Measurements from ENCODE around the gene TCEANC2. TPM values are rescaled to one million over a fixed set of nuclear protein-coding genes. Genes with fewer than 3 reads are reported as not detected.

The TCEANC2 gene
- polyA plus RNA-seq, 4 donors, result 1.3 to 5.1 (median 1.9) TPM

DNA sequence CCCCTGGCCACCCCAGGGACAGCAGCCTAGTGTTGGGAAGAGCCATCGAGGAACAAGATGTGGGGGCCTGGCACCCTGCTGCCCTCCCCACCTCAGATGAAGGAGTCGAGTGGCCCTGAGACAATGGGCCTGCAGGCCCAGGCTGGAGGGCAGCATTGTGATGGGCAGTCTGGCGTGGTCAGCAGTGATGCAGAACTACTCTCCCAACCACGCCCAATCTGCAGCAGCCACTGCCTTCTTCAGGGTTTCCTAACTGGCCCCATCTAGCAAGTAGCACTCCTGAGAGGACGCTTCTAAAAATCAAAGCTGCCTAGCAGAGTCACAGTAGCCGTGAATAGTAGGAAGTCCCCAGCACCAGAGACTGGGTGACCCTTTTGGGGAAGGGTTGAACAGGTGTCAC is 80.9 kb downstream of the TCEANC2 start:
- FAIRE-seq, result no peak
- Histone ChIP-seq H3K4me3 (ENCODE audit: low read depth in 1 of 3, low read length in 3 of 3) (no peak overlapping the region), H3K36me3 (ENCODE audit: control insufficient read depth in 3 of 3, insufficient read depth in 2 of 3, low read depth in 1 of 3, low read length in 3 of 3) (no peaks in the 10 kb centered on the region)

DNA sequence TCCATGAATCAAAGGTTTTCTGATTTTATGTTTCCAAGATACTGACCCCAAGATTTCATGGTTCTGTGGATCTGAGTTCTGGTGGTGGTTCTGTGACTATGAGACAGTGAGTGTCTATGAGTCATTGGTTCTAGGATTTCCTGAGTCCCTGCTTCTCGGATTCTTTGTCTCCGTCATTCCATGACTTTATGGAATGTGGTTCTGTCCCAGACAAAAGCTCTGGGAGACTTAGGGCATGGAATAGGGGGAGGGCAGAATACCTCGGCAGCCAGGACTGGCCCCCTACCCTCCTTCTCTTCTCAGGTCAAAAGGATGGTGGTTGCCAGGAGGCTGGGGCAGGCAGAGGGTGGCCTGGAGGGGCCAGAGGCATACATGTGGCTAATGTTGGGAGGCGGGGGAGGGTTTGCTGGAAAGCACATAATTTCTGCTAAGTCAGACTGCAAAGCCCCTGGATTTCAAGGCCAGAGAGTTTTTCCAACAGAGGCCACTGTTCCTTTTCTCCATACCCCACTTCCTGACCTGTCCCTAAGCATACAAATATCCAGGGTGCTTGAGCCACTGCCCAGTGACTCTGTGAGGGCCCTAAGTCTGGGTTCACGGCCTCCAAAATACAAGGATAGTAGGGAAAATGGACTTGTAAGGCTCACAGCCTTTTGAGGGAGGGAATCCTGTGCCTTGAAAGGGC is 82.2 kb downstream of the TCEANC2 start:
- FAIRE-seq (no peak), DNase-seq (no peak)
- no peaks in the 10 kb centered on the region for H3K36me3 ChIP-seq (ENCODE audit: control insufficient read depth in 3 of 3, insufficient read depth in 2 of 3, low read depth in 1 of 3, low read length in 3 of 3)
- no peaks in the 10 kb centered on the region for H3K4me1 ChIP-seq (ENCODE audit: control insufficient read depth in 3 of 3, insufficient read depth in 2 of 3, low read depth in 1 of 3, low read length in 2 of 3)
- no peak overlapping the region for H3K4me3 ChIP-seq (ENCODE audit: low read depth in 1 of 3, low read length in 3 of 3)
- 69 to 79% (median 69%) methylated on average over 5 of the region's 5 CpGs for WGBS, 3 donors
- H3K27ac ChIP-seq (ENCODE audit: low read depth in 1 of 3, low read length in 2 of 3), result no peak overlapping the region
- H3K9me3 ChIP-seq (ENCODE audit: control insufficient read depth in 2 of 2, insufficient read depth in 1 of 2, low read depth in 1 of 2, low read length in 1 of 2), result peaks cover 0 to 7% of the 10 kb centered on the region in 2 donors
- H3K27me3 ChIP-seq (ENCODE audit: control insufficient read depth in 3 of 3, insufficient read depth in 3 of 3, low read length in 3 of 3), result no peaks in the 10 kb centered on the region

More for the DNA sequence above, 80.9 kb downstream of the TCEANC2 start:
- Histone ChIP-seq H3K27ac (ENCODE audit: low read depth in 1 of 3, low read length in 2 of 3) (no peak overlapping the region), H3K27me3 (ENCODE audit: control insufficient read depth in 3 of 3, insufficient read depth in 3 of 3, low read length in 3 of 3) (no peaks in the 10 kb centered on the region), H3K9me3 (ENCODE audit: control insufficient read depth in 2 of 2, insufficient read depth in 1 of 2, low read depth in 1 of 2, low read length in 1 of 2) (peaks cover 0 to 6% of the 10 kb centered on the region in 2 donors), H3K4me1 (ENCODE audit: control insufficient read depth in 3 of 3, insufficient read depth in 2 of 3, low read depth in 1 of 3, low read length in 2 of 3) (no peaks in the 10 kb centered on the region)
- WGBS, 3 donors, result 86 to 95% (median 87%) methylated on average over 6 of the region's 6 CpGs
- no peak for DNase-seq

DNA sequence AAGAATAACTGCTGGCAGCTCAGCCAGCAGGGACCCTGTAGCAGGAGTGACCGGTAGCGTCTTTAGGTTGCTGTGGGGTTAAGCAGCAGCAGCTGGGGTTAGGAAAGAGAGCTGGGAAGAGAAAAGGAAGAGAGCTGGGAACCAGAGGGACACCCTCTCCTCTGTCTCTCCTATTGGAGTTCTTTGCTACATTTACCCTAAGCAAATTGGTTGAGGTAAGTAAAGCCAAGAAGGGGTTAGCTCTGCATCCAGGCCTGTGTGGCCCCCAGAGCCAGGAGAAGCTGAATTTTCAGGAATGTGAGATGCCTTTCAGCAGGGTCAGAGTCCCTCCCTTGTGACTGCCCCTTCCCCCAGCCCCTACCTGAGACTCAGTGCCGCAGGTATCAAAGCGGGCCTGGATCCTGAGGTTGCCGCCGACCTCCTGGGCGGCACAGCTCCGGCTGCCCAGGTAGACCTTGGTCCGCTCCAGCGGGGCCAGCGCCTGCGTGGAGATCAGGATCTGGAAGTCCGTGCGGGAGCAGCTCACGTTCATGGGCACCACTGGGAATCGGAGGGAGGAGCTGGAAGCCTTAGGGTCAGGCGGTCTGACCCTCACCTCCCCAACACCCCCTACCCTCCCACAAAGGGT is 83.0 kb downstream of the TCEANC2 start:
- DNase-seq, result no peak
- 93 to 96% (median 95%) methylated on average over 17 of the region's 17 CpGs for WGBS, 3 donors
- Histone ChIP-seq H3K27ac (ENCODE audit: low read depth in 1 of 3, low read length in 2 of 3) (no peak overlapping the region), H3K9me3 (ENCODE audit: control insufficient read depth in 2 of 2, insufficient read depth in 1 of 2, low read depth in 1 of 2, low read length in 1 of 2) (peaks cover 0 to 7% of the 10 kb centered on the region in 2 donors), H3K4me3 (ENCODE audit: low read depth in 1 of 3, low read length in 3 of 3) (no peak overlapping the region), H3K4me1 (ENCODE audit: control insufficient read depth in 3 of 3, insufficient read depth in 2 of 3, low read depth in 1 of 3, low read length in 2 of 3) (peaks cover 0 to 3% (median 0%) of the 10 kb centered on the region in 3 donors), H3K27me3 (ENCODE audit: control insufficient read depth in 3 of 3, insufficient read depth in 3 of 3, low read length in 3 of 3) (no peaks in the 10 kb centered on the region), H3K36me3 (ENCODE audit: control insufficient read depth in 3 of 3, insufficient read depth in 2 of 3, low read depth in 1 of 3, low read length in 3 of 3) (no peaks in the 10 kb centered on the region)
- FAIRE-seq, result no peak

DNA sequence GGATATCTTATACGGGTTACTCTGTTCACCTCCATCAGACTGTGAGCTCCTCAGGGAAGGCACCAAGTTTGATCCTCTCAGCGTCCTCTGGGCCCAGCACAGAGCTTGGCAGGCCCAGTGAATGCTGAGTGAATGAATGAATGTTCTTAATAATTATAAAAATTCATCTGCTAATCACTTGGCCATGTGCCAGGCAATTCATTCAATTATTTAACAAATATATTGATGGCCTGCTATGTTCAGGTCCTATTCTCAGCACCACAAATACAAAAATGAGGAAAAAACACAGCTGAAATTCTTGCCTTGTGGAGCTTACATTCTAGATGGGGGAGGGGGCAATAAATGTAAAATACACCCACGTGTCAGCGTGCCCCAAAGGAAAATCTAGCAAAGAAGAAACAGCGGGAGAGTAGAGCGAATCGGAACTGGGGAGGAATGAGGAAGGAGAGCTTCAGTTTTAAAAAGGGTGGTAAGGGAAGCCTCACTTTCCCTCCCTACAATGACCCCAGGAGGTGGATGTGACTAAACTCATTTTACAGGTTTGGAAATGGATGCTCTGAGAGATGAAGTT is 83.6 kb downstream of the TCEANC2 start:
- 76 to 90% (median 78%) methylated on average over 7 of the region's 7 CpGs for WGBS, 3 donors

DNA sequence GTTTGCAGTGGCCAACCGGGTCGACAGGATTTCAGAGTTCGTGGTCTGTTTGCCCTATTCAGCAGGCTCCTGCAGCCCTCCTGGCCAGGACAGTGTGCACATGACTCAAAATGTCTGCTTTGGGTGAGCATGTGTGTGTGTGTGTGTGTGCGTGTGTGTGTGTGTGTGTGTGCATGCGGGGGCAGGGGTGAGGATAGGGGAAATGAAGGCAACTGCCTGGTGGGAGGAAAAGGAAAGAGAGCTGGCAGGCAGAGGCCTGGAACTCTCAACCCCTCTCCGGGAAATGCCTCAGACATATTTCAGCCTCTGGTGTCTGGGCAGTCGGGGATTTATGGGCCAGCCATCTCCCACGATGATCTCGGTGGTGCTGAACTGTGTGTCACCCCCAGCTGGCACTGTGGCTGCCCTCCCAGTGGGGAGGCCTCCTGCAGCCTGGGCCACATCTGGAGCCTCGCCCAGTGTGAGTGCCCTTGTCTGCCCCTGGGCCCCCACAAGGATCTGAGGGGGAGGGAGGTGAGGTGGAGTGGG is 84.2 kb downstream of the TCEANC2 start:
- 53 to 76% (median 63%) methylated on average over 7 to 10 of the region's 10 CpGs for WGBS, 3 donors
- FAIRE-seq, result no peak
- no peak for DNase-seq
- Histone ChIP-seq H3K4me3 (ENCODE audit: low read depth in 1 of 3, low read length in 3 of 3) (no peak overlapping the region), H3K9me3 (ENCODE audit: control insufficient read depth in 2 of 2, insufficient read depth in 1 of 2, low read depth in 1 of 2, low read length in 1 of 2) (peaks cover 0 to 7% of the 10 kb centered on the region in 2 donors), H3K27me3 (ENCODE audit: control insufficient read depth in 3 of 3, insufficient read depth in 3 of 3, low read length in 3 of 3) (no peaks in the 10 kb centered on the region), H3K36me3 (ENCODE audit: control insufficient read depth in 3 of 3, insufficient read depth in 2 of 3, low read depth in 1 of 3, low read length in 3 of 3) (no peaks in the 10 kb centered on the region), H3K4me1 (ENCODE audit: control insufficient read depth in 3 of 3, insufficient read depth in 2 of 3, low read depth in 1 of 3, low read length in 2 of 3) (peaks cover 0 to 8% (median 0%) of the 10 kb centered on the region in 3 donors), H3K27ac (ENCODE audit: low read depth in 1 of 3, low read length in 2 of 3) (no peak overlapping the region)

More for the DNA sequence above, 83.6 kb downstream of the TCEANC2 start:
- Histone ChIP-seq H3K9me3 (ENCODE audit: control insufficient read depth in 2 of 2, insufficient read depth in 1 of 2, low read depth in 1 of 2, low read length in 1 of 2) (peaks cover 0 to 7% of the 10 kb centered on the region in 2 donors), H3K27ac (ENCODE audit: low read depth in 1 of 3, low read length in 2 of 3) (no peak overlapping the region), H3K4me3 (ENCODE audit: low read depth in 1 of 3, low read length in 3 of 3) (no peak overlapping the region), H3K36me3 (ENCODE audit: control insufficient read depth in 3 of 3, insufficient read depth in 2 of 3, low read depth in 1 of 3, low read length in 3 of 3) (no peaks in the 10 kb centered on the region), H3K4me1 (ENCODE audit: control insufficient read depth in 3 of 3, insufficient read depth in 2 of 3, low read depth in 1 of 3, low read length in 2 of 3) (peaks cover 0 to 8% (median 0%) of the 10 kb centered on the region in 3 donors), H3K27me3 (ENCODE audit: control insufficient read depth in 3 of 3, insufficient read depth in 3 of 3, low read length in 3 of 3) (no peaks in the 10 kb centered on the region)
- FAIRE-seq (no peak), DNase-seq (no peak)

DNA sequence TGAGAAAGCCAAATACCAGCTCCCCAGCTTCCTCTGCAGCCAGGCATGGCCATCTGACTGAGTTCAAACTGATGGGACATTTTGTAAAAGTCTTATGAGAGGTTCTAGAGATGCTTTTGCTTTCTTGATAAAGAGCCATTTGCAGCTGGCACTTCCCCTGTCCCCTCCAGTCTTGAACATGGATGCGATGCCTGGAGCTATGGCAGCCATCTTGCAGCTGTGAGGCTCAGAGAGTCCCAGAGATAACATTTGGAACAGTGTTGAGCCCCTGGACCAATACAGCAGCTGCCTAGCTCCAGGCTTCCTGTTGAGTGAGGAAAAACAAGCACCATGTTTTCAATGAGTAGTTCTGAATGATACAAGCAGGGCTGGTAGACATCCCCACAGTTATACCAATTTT is 85.6 kb downstream of the TCEANC2 start:
- H3K27me3 ChIP-seq (ENCODE audit: control insufficient read depth in 3 of 3, insufficient read depth in 3 of 3, low read length in 3 of 3), result no peaks in the 10 kb centered on the region
- no peaks in the 10 kb centered on the region for H3K36me3 ChIP-seq (ENCODE audit: control insufficient read depth in 3 of 3, insufficient read depth in 2 of 3, low read depth in 1 of 3, low read length in 3 of 3)
- WGBS, 3 donors, result 95 to 96% (median 96%) methylated on average over 1 of the region's 1 CpG
- peaks cover 0 to 8% (median 0%) of the 10 kb centered on the region in 3 donors for H3K4me1 ChIP-seq (ENCODE audit: control insufficient read depth in 3 of 3, insufficient read depth in 2 of 3, low read depth in 1 of 3, low read length in 2 of 3)
- DNase-seq (no peak), FAIRE-seq (no peak)
- H3K9me3 ChIP-seq (ENCODE audit: control insufficient read depth in 2 of 2, insufficient read depth in 1 of 2, low read depth in 1 of 2, low read length in 1 of 2), result peaks cover 0 to 7% of the 10 kb centered on the region in 2 donors
- H3K4me3 ChIP-seq (ENCODE audit: low read depth in 1 of 3, low read length in 3 of 3), result no peak overlapping the region
- no peak overlapping the region for H3K27ac ChIP-seq (ENCODE audit: low read depth in 1 of 3, low read length in 2 of 3)

DNA sequence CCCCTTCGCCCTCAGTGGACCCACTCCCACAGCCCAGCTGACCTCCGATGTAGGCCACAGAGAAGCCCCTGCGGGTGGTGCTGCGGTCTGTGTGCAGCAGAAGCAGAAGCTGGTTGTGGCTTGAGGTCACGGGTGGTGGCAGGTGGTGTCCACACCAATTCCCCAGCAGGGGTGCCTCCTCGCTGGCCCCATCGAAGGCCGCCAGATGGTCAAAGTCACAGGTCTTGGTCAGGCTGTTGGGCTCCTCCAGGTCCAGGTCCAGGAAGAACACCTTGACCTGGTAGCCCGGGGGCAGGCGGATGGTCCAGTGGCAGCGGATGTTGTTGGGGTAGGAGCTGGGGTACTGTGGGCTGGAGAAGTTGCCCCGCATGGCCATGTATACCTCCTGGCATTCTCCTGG is 86.3 kb downstream of the TCEANC2 start:
- Histone ChIP-seq H3K9me3 (ENCODE audit: control insufficient read depth in 2 of 2, insufficient read depth in 1 of 2, low read depth in 1 of 2, low read length in 1 of 2) (peaks cover 0 to 7% of the 10 kb centered on the region in 2 donors), H3K36me3 (ENCODE audit: control insufficient read depth in 3 of 3, insufficient read depth in 2 of 3, low read depth in 1 of 3, low read length in 3 of 3) (no peaks in the 10 kb centered on the region), H3K4me1 (ENCODE audit: control insufficient read depth in 3 of 3, insufficient read depth in 2 of 3, low read depth in 1 of 3, low read length in 2 of 3) (peaks cover 0 to 8% (median 0%) of the 10 kb centered on the region in 3 donors), H3K27me3 (ENCODE audit: control insufficient read depth in 3 of 3, insufficient read depth in 3 of 3, low read length in 3 of 3) (no peaks in the 10 kb centered on the region), H3K4me3 (ENCODE audit: low read depth in 1 of 3, low read length in 3 of 3) (no peak overlapping the region), H3K27ac (ENCODE audit: low read depth in 1 of 3, low read length in 2 of 3) (no peak overlapping the region)
- FAIRE-seq, result no peak
- DNase-seq, result no peak
- 93 to 96% (median 95%) methylated on average over 8 to 12 of the region's 12 CpGs for WGBS, 3 donors

DNA sequence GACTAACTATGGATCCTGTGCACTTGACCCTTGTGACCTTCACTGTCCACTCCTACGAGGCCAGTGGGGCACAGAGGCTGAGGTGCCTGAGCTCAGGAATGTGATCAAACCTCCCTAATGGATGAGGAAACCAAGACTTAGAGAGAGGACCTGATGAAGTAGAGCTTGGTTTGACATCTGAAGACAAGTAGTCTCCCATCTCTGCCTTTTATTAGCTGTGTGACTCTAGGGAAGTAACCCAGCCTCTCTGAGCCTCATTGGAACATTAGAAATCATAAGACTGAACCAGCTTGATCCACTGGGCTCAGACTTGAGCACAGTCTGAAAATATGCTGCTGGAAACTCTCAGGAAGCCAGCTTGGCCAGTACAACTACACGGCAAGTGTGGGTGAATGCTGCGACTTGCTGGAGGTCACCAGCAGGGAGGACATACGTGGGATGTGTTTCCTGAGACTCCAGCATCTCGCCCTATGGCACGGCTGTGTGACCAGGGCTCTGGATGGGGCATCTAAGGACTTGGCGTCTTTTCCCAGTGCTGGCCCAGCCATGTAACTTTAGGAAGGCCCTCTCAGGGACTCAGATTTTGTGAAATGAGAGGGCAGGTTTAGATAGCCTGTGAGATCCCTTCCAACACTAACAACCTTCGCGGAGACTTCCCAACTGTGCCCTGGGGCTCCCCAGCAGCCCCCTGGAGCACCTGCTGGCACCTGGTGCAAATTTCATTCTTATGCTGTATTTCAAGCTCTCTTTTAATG is 88.9 kb downstream of the TCEANC2 start:
- H3K36me3 ChIP-seq (ENCODE audit: control insufficient read depth in 3 of 3, insufficient read depth in 2 of 3, low read depth in 1 of 3, low read length in 3 of 3), result no peaks in the 10 kb centered on the region
- H3K9me3 ChIP-seq (ENCODE audit: control insufficient read depth in 2 of 2, insufficient read depth in 1 of 2, low read depth in 1 of 2, low read length in 1 of 2), result peaks cover 0 to 7% of the 10 kb centered on the region in 2 donors
- 73 to 78% (median 74%) methylated on average over 9 of the region's 9 CpGs for WGBS, 3 donors
- H3K4me3 ChIP-seq (ENCODE audit: low read depth in 1 of 3, low read length in 3 of 3), result no peak overlapping the region
- no peak for FAIRE-seq
- no peak overlapping the region for H3K27ac ChIP-seq (ENCODE audit: low read depth in 1 of 3, low read length in 2 of 3)
- DNase-seq, result no peak
- no peaks in the 10 kb centered on the region for H3K27me3 ChIP-seq (ENCODE audit: control insufficient read depth in 3 of 3, insufficient read depth in 3 of 3, low read length in 3 of 3)
- peaks cover 0 to 8% (median 0%) of the 10 kb centered on the region in 3 donors for H3K4me1 ChIP-seq (ENCODE audit: control insufficient read depth in 3 of 3, insufficient read depth in 2 of 3, low read depth in 1 of 3, low read length in 2 of 3)

Data from small intestine (tissue), 7 donors.